Measurements from ENCODE around the gene SYNRG. TPM values are rescaled to one million over a fixed set of nuclear protein-coding genes. Genes with fewer than 3 reads are reported as not detected.

SYNRG gene
- total RNA-seq, 1 donor: 22.5 TPM

DNA sequence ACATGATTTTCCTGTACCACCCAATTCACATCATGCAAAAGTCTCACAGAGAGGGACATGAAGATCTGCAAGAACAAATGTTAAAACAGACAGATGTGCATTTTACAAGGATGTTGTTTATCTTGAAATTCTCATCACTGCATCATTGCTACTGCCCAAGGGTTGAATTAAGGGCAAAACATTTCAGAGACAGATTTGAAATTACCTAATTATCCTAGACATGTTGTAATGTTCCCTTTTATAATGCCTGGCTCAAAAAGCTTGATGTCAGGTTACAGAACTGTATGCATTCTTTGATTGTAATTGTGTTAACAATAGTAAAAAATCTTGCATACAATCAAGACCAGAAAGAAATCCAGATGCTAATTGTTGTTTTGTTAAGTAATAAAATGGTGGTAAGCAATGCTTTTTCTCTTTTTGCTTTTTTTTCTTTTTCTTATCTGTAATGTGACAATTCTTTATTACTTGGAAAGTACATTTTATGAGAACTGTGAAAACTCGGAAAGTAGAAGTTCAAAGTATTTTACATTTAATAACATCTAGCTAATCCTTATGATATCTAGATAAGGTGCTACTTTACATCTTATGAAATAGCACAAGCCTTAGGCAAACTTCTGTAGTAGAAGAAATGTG is 123.2 kb downstream of the SYNRG start:
- DNase-seq (ENCODE audit: low read depth): no peak
- no peak overlapping the region for H3K4me3 ChIP-seq (ENCODE audit: low read depth, low read length)

GRCh38 chr17:37483311-37484039 is 125.7 kb downstream of the SYNRG start:
- peak; percentile 86 for DNase-seq (ENCODE audit: low read depth)
- TF ChIP-seq CTCF (IDR thresholded peaks at IDR 0.05; ENCODE audit: insufficient read depth, low read length): no peak
- no peak overlapping the region for H3K4me3 ChIP-seq (ENCODE audit: low read depth, low read length)

More for the DNA sequence above, 123.2 kb downstream of the SYNRG start:
- no peak for TF ChIP-seq CTCF (IDR thresholded peaks at IDR 0.05; ENCODE audit: insufficient read depth, low read length)

GRCh38 chr17:37481001-37481665 is 128.1 kb downstream of the SYNRG start:
- no peak overlapping the region for H3K4me3 ChIP-seq (ENCODE audit: low read depth, low read length)
- peak; percentile 44 for DNase-seq (ENCODE audit: low read depth)
- no peak for TF ChIP-seq CTCF (IDR thresholded peaks at IDR 0.05; ENCODE audit: insufficient read depth, low read length)

GRCh38 chr17:37480427-37480826 is 128.8 kb downstream of the SYNRG start:
- no peak for TF ChIP-seq CTCF (IDR thresholded peaks at IDR 0.05; ENCODE audit: insufficient read depth, low read length)
- H3K4me3 ChIP-seq (ENCODE audit: low read depth, low read length): no peak overlapping the region
- no peak for DNase-seq (ENCODE audit: low read depth)

- no peak for TF ChIP-seq CTCF (IDR thresholded peaks at IDR 0.05; ENCODE audit: insufficient read depth, low read length)
- no peak for DNase-seq (ENCODE audit: low read depth)
Observed at GRCh38 chr17:37479025-37479424, 130.2 kb downstream of the SYNRG start.

DNA sequence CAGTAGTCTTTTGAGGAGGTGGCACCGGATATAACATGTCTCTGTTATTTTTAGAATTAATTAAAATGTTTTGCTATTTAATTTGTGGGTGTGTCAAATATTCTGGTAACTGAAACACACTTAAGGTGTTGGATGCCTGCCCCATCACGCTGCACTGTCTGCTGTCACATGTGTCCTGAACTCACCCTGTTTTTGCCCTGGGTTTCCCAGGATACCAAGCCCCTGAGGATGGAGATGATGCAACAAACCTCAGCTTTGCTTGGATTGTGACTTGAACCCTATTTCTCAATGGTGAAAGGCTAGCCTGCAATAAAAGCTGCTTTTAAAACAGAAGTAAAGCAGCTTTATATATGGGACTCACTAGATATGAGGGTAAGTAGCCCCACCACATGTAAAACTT is 131.0 kb downstream of the SYNRG start:
- no peak for TF ChIP-seq CTCF (IDR thresholded peaks at IDR 0.05; ENCODE audit: insufficient read depth, low read length)
- DNase-seq (ENCODE audit: low read depth): peak; percentile 74
- no peak overlapping the region for H3K4me3 ChIP-seq (ENCODE audit: low read depth, low read length)

More at GRCh38 chr17:37479025-37479424, 130.2 kb downstream of the SYNRG start:
- no peak overlapping the region for H3K4me3 ChIP-seq (ENCODE audit: low read depth, low read length)

Data from fibroblast of the aortic adventitia (primary cell).